Loucy (cell line): Measurements from ENCODE around the gene DMXL2.

ENCODE experiments used
- H2AFZ ChIP-seq: fragments of 200-600 bp; sonication (generic); 2 replicates; pipeline ENCODE4 v1.6.0; 2016; ENCODE audit warnings: antibody characterized with exemption, mild to moderate bottlenecking, low read length, moderate library complexity
- H3F3A ChIP-seq: fragments of 200-600 bp; 2 replicates; pipeline ENCODE4 v1.6.0; 2016; ENCODE audit warnings: antibody characterized with exemption, low read depth, mild to moderate bottlenecking
- H3K27me3 ChIP-seq: fragments of 200-600 bp; sonication (generic); 2 replicates; pipeline ENCODE4 v1.6.1; 2014; ENCODE audit warnings: low read length, mild to moderate bottlenecking; ENCODE audit not compliant: insufficient read depth, poor library complexity, severe bottlenecking
- H3K36me3 ChIP-seq: fragments of 200-600 bp; sonication (generic); 2 replicates; pipeline ENCODE4 v1.6.1; 2016; ENCODE audit warnings: low read length; ENCODE audit not compliant: insufficient read depth
- H3K4me1 ChIP-seq: fragments of 200-600 bp; sonication (generic); 2 replicates; pipeline ENCODE4 v1.5.1; 2014; ENCODE audit warnings: low read length, mild to moderate bottlenecking; ENCODE audit not compliant: insufficient read depth, poor library complexity, severe bottlenecking
- H3K4me2 ChIP-seq: fragments of 200-600 bp; sonication (generic); 2 replicates; pipeline ENCODE4 v1.6.0; 2014; ENCODE audit warnings: antibody characterized with exemption, low read length, low read depth, mild to moderate bottlenecking; ENCODE audit not compliant: poor library complexity, severe bottlenecking
- H3K4me3 ChIP-seq: fragments of 200-600 bp; sonication (generic); 2 replicates; pipeline ENCODE4 v1.5.1; 2014; ENCODE audit warnings: low read length, mild to moderate bottlenecking, mixed read lengths; ENCODE audit not compliant: poor library complexity, severe bottlenecking
- H3K79me2 ChIP-seq: fragments of 200-600 bp; sonication (generic); 2 replicates; pipeline ENCODE4 v1.6.1; 2014; ENCODE audit warnings: low read length; ENCODE audit not compliant: insufficient read depth
- H3K9ac ChIP-seq: fragments of 200-600 bp; sonication (generic); 2 replicates; pipeline ENCODE4 v1.6.0; 2014; ENCODE audit warnings: mild to moderate bottlenecking, low read depth, low read length, moderate library complexity; ENCODE audit not compliant: poor library complexity, severe bottlenecking
- H3K9me2 ChIP-seq: fragments of 200-600 bp; sonication (generic); replicated peaks from 2 replicates; pipeline ENCODE4 v1.6.1; 2016; ENCODE audit warnings: low read depth, low read length, mixed read lengths
- H3K9me3 ChIP-seq: fragments of 200-600 bp; sonication (generic); 2 replicates; pipeline ENCODE4 v1.6.1; 2014; ENCODE audit warnings: mild to moderate bottlenecking, antibody characterized with exemption, low read length, low read depth; ENCODE audit not compliant: insufficient read depth
- H4K20me1 ChIP-seq: fragments of 200-600 bp; sonication (generic); 2 replicates; pipeline ENCODE4 v1.6.0; 2014; ENCODE audit warnings: antibody characterized with exemption, low read length, mild to moderate bottlenecking; ENCODE audit not compliant: insufficient read depth, poor library complexity, severe bottlenecking
- EZH2phosphoT487 ChIP-seq: fragments of 200-600 bp; IDR thresholded peaks from 2 replicates; pipeline ENCODE4 v1.6.1; 2018; ENCODE audit warnings: antibody characterized with exemption, mild to moderate bottlenecking, moderate library complexity, borderline replicate concordance
- TF ChIP-seq, protein P1 (sequence below): fragments of 200-600 bp; sonication (generic); conservative IDR thresholded peaks from 2 replicates; pipeline ENCODE4 v1.5.1; 2014; ENCODE audit warnings: mild to moderate bottlenecking, antibody characterized with exemption, low read length

Gene DMXL2

DNA sequence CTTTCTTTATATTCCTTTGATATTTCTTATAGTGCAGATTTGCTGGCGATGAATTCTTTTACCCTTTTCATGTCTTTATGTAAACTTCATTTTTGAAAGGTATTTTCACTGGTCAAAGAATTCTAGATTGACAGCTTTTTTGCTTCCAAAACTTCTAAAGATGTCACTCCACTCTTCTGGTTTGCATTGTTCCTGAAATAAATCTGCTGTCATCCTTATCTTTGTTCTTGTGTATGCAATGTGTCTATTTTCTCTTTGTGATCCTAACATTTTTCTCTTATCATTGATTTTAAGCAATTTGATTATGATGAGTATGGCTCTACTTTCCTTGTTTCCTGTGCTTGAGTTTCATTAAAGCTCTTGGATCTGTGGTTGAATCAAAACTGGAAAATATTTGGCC lies 177.8 kb downstream of the DMXL2 start:
- no peaks in the 10 kb centered on the region for H4K20me1 ChIP-seq
- H3K9ac ChIP-seq = no peak overlapping the region
- H3K9me2 ChIP-seq = no peaks in the 10 kb centered on the region
- H3K4me1 ChIP-seq = peaks cover 8% of the 10 kb centered on the region
- H3K9me3 ChIP-seq = no peaks in the 10 kb centered on the region
- no peak for TF ChIP-seq EZH2phosphoT487
- TF ChIP-seq, protein P1, sequence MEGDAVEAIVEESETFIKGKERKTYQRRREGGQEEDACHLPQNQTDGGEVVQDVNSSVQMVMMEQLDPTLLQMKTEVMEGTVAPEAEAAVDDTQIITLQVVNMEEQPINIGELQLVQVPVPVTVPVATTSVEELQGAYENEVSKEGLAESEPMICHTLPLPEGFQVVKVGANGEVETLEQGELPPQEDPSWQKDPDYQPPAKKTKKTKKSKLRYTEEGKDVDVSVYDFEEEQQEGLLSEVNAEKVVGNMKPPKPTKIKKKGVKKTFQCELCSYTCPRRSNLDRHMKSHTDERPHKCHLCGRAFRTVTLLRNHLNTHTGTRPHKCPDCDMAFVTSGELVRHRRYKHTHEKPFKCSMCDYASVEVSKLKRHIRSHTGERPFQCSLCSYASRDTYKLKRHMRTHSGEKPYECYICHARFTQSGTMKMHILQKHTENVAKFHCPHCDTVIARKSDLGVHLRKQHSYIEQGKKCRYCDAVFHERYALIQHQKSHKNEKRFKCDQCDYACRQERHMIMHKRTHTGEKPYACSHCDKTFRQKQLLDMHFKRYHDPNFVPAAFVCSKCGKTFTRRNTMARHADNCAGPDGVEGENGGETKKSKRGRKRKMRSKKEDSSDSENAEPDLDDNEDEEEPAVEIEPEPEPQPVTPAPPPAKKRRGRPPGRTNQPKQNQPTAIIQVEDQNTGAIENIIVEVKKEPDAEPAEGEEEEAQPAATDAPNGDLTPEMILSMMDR = no peak
- no peak overlapping the region for H3K4me2 ChIP-seq
- peaks cover 18% of the 10 kb centered on the region; the same call in 1 of the 2 replicates for H3K36me3 ChIP-seq
- no peak overlapping the region for H2AFZ ChIP-seq
- no peak overlapping the region for H3K4me3 ChIP-seq
- no peaks in the 10 kb centered on the region for H3K79me2 ChIP-seq
- H3F3A ChIP-seq = no peaks in the 10 kb centered on the region
- H3K27me3 ChIP-seq = no peaks in the 10 kb centered on the region

DNA sequence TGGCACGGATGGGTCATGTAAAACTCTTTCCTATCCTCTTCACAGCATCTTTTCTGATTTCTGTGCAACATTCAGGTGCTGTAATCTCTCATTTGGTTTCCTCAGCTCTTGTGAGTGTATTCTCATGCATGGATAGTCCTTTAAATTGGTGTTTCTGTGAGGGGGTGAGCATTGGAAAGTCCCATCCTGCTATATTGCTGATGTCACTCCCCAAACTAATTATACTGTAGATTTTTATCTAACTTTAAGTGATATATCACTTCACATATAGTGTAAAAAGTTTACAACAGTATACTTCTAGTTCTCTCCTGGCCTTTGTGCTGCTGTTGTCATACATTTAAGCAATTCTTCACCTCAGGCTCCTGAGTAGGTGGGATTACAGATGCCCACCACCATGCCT lies 178.5 kb downstream of the DMXL2 start:
- no peaks in the 10 kb centered on the region for H3K27me3 ChIP-seq
- H3K9ac ChIP-seq = no peak overlapping the region
- H3K79me2 ChIP-seq = no peaks in the 10 kb centered on the region
- TF ChIP-seq, protein P1 = no peak
- no peak for TF ChIP-seq EZH2phosphoT487
- H2AFZ ChIP-seq = no peak overlapping the region
- H3K9me3 ChIP-seq = no peaks in the 10 kb centered on the region
- no peaks in the 10 kb centered on the region for H3K9me2 ChIP-seq
- H3F3A ChIP-seq = no peaks in the 10 kb centered on the region
- H4K20me1 ChIP-seq = no peaks in the 10 kb centered on the region
- no peak overlapping the region for H3K4me2 ChIP-seq
- no peak overlapping the region for H3K4me3 ChIP-seq
- H3K4me1 ChIP-seq = peaks cover 8% of the 10 kb centered on the region
- H3K36me3 ChIP-seq = peaks cover 12% of the 10 kb centered on the region; the same call in 1 of the 2 replicates

DNA sequence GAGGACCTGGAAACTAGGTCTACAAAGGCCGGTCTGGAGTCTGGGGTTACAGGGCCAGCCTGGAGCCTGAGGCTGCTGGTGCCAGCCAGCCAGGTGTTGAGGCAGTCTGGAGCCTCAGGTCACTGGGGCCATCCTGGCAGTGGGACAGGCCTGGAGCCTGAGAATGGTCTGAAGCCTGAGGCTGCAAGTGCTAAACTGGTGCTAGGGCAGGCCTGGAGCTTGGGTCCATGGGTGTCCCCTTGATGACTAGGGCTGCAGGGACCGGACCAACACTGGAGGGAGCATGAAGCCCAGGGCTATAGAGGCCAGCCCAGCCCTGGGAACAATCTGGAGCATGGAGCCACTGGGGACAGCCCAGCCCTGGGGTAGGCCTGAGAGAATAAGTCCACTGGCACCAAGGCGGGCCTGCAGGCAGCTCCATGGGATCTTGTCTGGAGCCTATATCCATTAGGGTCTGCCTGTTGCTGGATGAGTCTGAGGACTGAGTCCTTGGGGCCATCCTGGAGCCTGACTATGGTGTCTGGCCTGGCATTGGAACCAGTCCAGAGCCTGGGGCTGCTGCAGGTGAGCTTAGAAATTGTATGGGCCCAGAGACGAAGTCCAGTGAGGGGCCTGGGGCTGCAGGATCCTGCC lies 179.2 kb downstream of the DMXL2 start:
- Histone ChIP-seq H3K4me1 (peaks cover 8% of the 10 kb centered on the region), H3K9me2 (no peaks in the 10 kb centered on the region), H3K9me3 (no peaks in the 10 kb centered on the region), H3K4me2 (no peak overlapping the region), H3K9ac (no peak overlapping the region), H3K27me3 (no peaks in the 10 kb centered on the region), H3K79me2 (no peaks in the 10 kb centered on the region), H3K36me3 (peaks cover 4% of the 10 kb centered on the region; the same call in 1 of the 2 replicates), H3K4me3 (no peak overlapping the region), H3F3A (no peaks in the 10 kb centered on the region), H2AFZ (no peak overlapping the region), H4K20me1 (no peaks in the 10 kb centered on the region)
- no peak for TF ChIP-seq EZH2phosphoT487
- TF ChIP-seq, protein P1 = no peak
